HepG2 (cell line): ENCODE data around the gene SEMA3F. TPM values are rescaled to one million over a fixed set of nuclear protein-coding genes. Genes with fewer than 3 reads are reported as not detected.

Experiments
- CBX1 ChIP-seq: IDR thresholded peaks from one replicate; pipeline ENCODE4 v1.6.1; 2016; ENCODE audit warnings: antibody characterized with exemption, low read depth
- CSRNP1 ChIP-seq: sonication (generic); formaldehyde crosslinking; IDR thresholded peaks from 2 replicates; pipeline ENCODE4 v1.8.1; 2023; ENCODE audit warnings: mild to moderate bottlenecking, missing genetic modification reagents
- FOXA1 ChIP-seq, 2 experiments: fragments of 450-650 bp in 1 of 2; sonication (generic) in 1 of 2; formaldehyde crosslinking in 1 of 2; IDR thresholded peaks; 2 replicates each; pipeline versions ENCODE4 v1.4.0 to v1.6.1; 2016 to 2020; ENCODE audit warnings: missing genetic modification reagents in 1 of 2
- FOXA3 ChIP-seq: IDR thresholded peaks from 2 replicates; pipeline ENCODE4 v1.6.1; 2016; ENCODE audit warnings: missing genetic modification reagents, missing compliant biosample characterization
- GATA4 ChIP-seq: sonication (generic); IDR thresholded peaks from 2 replicates; pipeline ENCODE4 v1.6.1; 2016; ENCODE audit warnings: antibody characterized with exemption, low read depth, borderline replicate concordance
- GATAD1 ChIP-seq: IDR thresholded peaks from 2 replicates; pipeline ENCODE4 v1.6.1; 2016; ENCODE audit warnings: missing genetic modification reagents, missing compliant biosample characterization
- HMG20A ChIP-seq: IDR thresholded peaks from 2 replicates; pipeline ENCODE4 v1.6.1; 2016; ENCODE audit warnings: borderline replicate concordance
- NAIF1 ChIP-seq: sonication (generic); formaldehyde crosslinking; IDR thresholded peaks from 2 replicates; pipeline ENCODE4 v1.5.0; 2020; ENCODE audit warnings: mild to moderate bottlenecking, missing genetic modification reagents, borderline replicate concordance
- RFX5 ChIP-seq: IDR thresholded peaks from 2 replicates; pipeline ENCODE4 v1.6.1; 2011; ENCODE audit warnings: low read depth, low read length, improper control_type of control experiment
- USF2 ChIP-seq, 2 experiments: sonication (generic) in 1 of 2; formaldehyde crosslinking in 1 of 2; IDR thresholded peaks; 2 replicates each; pipeline versions ENCODE4 v1.5.1 to v1.6.1; 2011 to 2020; ENCODE audit warnings: borderline replicate concordance in 1 of 2, low read depth in 1 of 2, low read length in 1 of 2, mild to moderate bottlenecking in 1 of 2, missing genetic modification reagents in 1 of 2, moderate library complexity in 1 of 2
- ZNF431 ChIP-seq: sonication (generic); formaldehyde crosslinking; IDR thresholded peaks from 2 replicates; pipeline ENCODE4 v1.9.0; 2022; ENCODE audit warnings: missing genetic modification reagents, low read depth, mild to moderate bottlenecking, borderline replicate concordance
- polyA plus RNA-seq, 8 experiments: library from polyadenylated mRNA; depleted of rRNA in 3 of 8; stranded (reverse) in 7 of 8; unstranded in 1 of 8; fragments of >200 nt; fragmentation: Illumina TruSeq in 4 of 8; extraction: Trizol in 4 of 8; gene quantifications; 2 replicates each; pipeline versions ENCODE4 v1.2.1 to v1.2.3, GENCODE V29; 2011 to 2016; ENCODE audit warnings: low read depth in 4 of 8, missing spikeins in 1 of 8, mixed read lengths in 1 of 8; ENCODE audit not compliant: insufficient read depth in 1 of 8
- total RNA-seq, 5 experiments: library from RNA; depleted of rRNA; stranded (reverse); fragments of >200 nt; fragmentation: Illumina TruSeq; extraction: Trizol; gene quantifications; 2 replicates each; pipeline ENCODE4 v1.2.3, GENCODE V29; 2016; ENCODE audit warnings: low read depth in 1 of 5
- TF ChIP-seq, protein P1 (sequence below): sonication (generic); formaldehyde crosslinking; IDR thresholded peaks from 2 replicates; pipeline ENCODE4 v1.4.0; 2020; ENCODE audit warnings: missing genetic modification reagents, borderline replicate concordance
- TF ChIP-seq, protein P2 (sequence below): sonication (generic); formaldehyde crosslinking; IDR thresholded peaks from 2 replicates; pipeline ENCODE4 v1.8.0; 2022; ENCODE audit warnings: missing genetic modification reagents, mild to moderate bottlenecking, moderate library complexity, borderline replicate concordance

SEMA3F gene
- total and polyA plus RNA-seq, 2 of the 13 experiments (the other 11 are each of a cell fraction or from before 2014, with no cell fraction given): 7.6 to 17.2 TPM

DNA sequence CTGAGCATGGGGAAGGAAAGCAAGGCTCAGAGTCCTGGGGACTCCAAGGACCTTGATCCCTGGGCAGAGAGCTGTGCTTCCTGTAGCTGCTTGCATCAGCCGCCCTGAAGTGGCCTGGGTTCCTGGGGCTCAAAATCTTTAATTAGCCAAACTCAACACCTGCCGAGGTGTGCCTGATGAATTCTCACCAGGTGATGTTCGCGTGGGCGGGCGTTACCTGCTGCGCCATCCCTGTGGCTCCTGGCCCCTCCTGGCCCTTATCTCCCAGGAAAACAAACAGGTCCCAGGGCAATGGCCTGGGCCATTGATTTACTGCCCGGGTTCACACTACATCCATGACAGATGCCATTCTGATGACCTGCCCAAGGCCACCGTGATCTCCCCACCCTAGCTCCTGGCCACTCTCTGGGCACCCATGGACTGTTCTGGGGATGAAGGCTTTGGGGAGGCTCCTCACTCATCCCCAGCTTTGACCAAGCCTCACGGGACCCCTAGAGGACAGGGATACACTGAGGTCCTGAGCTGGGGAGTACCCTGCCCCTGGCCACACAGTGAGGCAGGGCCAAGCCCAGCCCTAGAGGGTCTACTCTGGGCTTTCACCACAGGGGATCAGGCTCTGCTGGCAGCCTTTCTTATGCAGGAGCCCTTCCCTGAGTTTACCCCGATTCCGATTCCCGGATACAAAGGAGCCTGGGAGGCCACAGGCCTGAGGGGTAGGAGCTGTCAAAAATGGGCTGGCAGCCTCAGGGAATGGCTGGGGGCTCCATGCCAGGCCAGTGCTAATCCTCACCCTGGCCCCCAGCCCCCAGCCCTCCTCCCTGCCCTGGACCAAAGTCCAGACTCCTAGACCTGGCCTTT is 55.6 kb downstream of the SEMA3F start (continued):
- TF ChIP-seq CBX1: no peak
- TF ChIP-seq, protein P1, sequence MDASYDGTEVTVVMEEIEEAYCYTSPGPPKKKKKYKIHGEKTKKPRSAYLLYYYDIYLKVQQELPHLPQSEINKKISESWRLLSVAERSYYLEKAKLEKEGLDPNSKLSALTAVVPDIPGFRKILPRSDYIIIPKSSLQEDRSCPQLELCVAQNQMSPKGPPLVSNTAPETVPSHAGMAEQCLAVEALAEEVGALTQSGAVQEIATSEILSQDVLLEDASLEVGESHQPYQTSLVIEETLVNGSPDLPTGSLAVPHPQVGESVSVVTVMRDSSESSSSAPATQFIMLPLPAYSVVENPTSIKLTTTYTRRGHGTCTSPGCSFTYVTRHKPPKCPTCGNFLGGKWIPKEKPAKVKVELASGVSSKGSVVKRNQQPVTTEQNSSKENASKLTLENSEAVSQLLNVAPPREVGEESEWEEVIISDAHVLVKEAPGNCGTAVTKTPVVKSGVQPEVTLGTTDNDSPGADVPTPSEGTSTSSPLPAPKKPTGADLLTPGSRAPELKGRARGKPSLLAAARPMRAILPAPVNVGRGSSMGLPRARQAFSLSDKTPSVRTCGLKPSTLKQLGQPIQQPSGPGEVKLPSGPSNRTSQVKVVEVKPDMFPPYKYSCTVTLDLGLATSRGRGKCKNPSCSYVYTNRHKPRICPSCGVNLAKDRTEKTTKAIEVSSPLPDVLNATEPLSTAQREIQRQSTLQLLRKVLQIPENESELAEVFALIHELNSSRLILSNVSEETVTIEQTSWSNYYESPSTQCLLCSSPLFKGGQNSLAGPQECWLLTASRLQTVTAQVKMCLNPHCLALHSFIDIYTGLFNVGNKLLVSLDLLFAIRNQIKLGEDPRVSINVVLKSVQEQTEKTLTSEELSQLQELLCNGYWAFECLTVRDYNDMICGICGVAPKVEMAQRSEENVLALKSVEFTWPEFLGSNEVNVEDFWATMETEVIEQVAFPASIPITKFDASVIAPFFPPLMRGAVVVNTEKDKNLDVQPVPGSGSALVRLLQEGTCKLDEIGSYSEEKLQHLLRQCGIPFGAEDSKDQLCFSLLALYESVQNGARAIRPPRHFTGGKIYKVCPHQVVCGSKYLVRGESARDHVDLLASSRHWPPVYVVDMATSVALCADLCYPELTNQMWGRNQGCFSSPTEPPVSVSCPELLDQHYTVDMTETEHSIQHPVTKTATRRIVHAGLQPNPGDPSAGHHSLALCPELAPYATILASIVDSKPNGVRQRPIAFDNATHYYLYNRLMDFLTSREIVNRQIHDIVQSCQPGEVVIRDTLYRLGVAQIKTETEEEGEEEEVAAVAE (CRISPR knock-in tag): no peak
- TF ChIP-seq NAIF1 (CRISPR knock-in tag): no peak
- TF ChIP-seq ZNF431 (CRISPR knock-in tag): no peak
- TF ChIP-seq FOXA1 (IDR thresholded peaks at IDR 0.05): no peak
- TF ChIP-seq FOXA1 (CRISPR knock-in tag; IDR thresholded peaks at IDR 0.05): peak; percentile 87
- peak; percentile 72 for TF ChIP-seq FOXA3 (CRISPR knock-in tag)
- TF ChIP-seq GATA4: peak; percentile 74; the same call in 1 of the 2 replicates
- TF ChIP-seq, protein P2, sequence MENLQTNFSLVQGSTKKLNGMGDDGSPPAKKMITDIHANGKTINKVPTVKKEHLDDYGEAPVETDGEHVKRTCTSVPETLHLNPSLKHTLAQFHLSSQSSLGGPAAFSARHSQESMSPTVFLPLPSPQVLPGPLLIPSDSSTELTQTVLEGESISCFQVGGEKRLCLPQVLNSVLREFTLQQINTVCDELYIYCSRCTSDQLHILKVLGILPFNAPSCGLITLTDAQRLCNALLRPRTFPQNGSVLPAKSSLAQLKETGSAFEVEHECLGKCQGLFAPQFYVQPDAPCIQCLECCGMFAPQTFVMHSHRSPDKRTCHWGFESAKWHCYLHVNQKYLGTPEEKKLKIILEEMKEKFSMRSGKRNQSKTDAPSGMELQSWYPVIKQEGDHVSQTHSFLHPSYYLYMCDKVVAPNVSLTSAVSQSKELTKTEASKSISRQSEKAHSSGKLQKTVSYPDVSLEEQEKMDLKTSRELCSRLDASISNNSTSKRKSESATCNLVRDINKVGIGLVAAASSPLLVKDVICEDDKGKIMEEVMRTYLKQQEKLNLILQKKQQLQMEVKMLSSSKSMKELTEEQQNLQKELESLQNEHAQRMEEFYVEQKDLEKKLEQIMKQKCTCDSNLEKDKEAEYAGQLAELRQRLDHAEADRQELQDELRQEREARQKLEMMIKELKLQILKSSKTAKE: peak; percentile 80
- TF ChIP-seq HMG20A: peak; percentile 69; the same call in 1 of the 2 replicates
- no peak for TF ChIP-seq USF2 (IDR thresholded peaks at IDR 0.05; ENCODE audit: low read depth, low read length)
- no peak for TF ChIP-seq USF2 (CRISPR knock-in tag; IDR thresholded peaks at IDR 0.05; ENCODE audit: borderline replicate concordance)
- TF ChIP-seq CSRNP1 (CRISPR knock-in tag): 0 out of 2 replicates have a peak, but pooled peaks have one; percentile 64
- no peak for TF ChIP-seq RFX5
- TF ChIP-seq GATAD1 (CRISPR knock-in tag): peak; percentile 61; the same call in 1 of the 2 replicates
